PFSK-1 (cell line): ENCODE measurements around the gene CATSPERB.

Experiments used
- POLR2AphosphoS5 ChIP-seq: IDR thresholded peaks from 2 replicates; pipeline ENCODE4 v1.6.1; 2012; ENCODE audit warnings: low read depth, mild to moderate bottlenecking, control low read depth, low read length, moderate library complexity
- TAF1 ChIP-seq: IDR thresholded peaks from 2 replicates; pipeline ENCODE4 v1.6.1; 2012; ENCODE audit warnings: low read length, control low read depth, borderline replicate concordance; ENCODE audit not compliant: insufficient read depth
- TF ChIP-seq, protein P1 (sequence below), 2 experiments: IDR thresholded peaks; 2 replicates each; pipeline versions ENCODE4 v1.6.1 to v1.8.0; 2011 to 2012; ENCODE audit warnings: low read depth in 2 of 2, low read length in 2 of 2, control low read depth in 1 of 2, inconsistent platforms in 1 of 2, mild to moderate bottlenecking in 1 of 2, moderate library complexity in 1 of 2; ENCODE audit not compliant: insufficient read depth in 1 of 2

DNA sequence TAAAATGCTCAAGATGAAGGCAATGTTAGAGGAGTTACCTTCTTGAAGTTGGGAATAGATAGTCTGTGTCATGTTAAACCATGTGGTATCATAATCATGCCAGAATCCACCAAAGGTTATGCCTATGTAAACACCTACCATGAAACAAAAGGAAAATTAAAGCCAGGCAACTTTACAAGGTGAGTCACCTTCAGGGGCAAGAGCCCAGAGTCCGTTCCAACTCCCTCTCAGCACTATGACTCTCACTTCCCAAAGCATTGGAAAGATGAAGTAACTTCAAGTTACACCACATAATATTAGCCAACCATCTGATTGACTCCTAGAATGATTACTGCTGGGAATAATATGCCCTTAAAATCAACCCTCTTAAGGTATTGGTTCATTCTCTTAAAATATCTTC lies 38.5 kb downstream of the CATSPERB start:
- TF ChIP-seq TAF1 (no peak), POLR2AphosphoS5 (no peak)
- TF ChIP-seq, protein P1, sequence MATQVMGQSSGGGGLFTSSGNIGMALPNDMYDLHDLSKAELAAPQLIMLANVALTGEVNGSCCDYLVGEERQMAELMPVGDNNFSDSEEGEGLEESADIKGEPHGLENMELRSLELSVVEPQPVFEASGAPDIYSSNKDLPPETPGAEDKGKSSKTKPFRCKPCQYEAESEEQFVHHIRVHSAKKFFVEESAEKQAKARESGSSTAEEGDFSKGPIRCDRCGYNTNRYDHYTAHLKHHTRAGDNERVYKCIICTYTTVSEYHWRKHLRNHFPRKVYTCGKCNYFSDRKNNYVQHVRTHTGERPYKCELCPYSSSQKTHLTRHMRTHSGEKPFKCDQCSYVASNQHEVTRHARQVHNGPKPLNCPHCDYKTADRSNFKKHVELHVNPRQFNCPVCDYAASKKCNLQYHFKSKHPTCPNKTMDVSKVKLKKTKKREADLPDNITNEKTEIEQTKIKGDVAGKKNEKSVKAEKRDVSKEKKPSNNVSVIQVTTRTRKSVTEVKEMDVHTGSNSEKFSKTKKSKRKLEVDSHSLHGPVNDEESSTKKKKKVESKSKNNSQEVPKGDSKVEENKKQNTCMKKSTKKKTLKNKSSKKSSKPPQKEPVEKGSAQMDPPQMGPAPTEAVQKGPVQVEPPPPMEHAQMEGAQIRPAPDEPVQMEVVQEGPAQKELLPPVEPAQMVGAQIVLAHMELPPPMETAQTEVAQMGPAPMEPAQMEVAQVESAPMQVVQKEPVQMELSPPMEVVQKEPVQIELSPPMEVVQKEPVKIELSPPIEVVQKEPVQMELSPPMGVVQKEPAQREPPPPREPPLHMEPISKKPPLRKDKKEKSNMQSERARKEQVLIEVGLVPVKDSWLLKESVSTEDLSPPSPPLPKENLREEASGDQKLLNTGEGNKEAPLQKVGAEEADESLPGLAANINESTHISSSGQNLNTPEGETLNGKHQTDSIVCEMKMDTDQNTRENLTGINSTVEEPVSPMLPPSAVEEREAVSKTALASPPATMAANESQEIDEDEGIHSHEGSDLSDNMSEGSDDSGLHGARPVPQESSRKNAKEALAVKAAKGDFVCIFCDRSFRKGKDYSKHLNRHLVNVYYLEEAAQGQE (IDR thresholded peaks at IDR 0.05; ENCODE audit: insufficient read depth in 1 of 2, low read depth in 2 of 2, low read length in 2 of 2): no peak
